Mesenchymal stem cell (in vitro differentiated cells and primary cell): ENCODE results near the gene CAAP1.
"Not testable (repeated sequence)": the region's sequence is repeated elsewhere in the genome, so short reads cannot be mapped to it uniquely, and the experiment has no call there.

Experiments
- DNase-seq: peaks from one replicate; pipeline ENCODE4 v3.0.0-alpha.2; 2013
- H2AFZ ChIP-seq: one replicate; pipeline ENCODE4 v1.6.1; 2013; ENCODE audit warnings: low read depth, mild to moderate bottlenecking, control low read depth, inconsistent platforms, low read length, moderate library complexity
- H2AK5ac ChIP-seq: 2 replicates; pipeline ENCODE4 v1.6.1; 2013; ENCODE audit warnings: low read length, moderate library complexity, mild to moderate bottlenecking, inconsistent platforms; ENCODE audit not compliant: severe bottlenecking
- H2BK120ac ChIP-seq: one replicate; pipeline ENCODE4 v1.6.1; 2013; ENCODE audit warnings: low read depth, mild to moderate bottlenecking, inconsistent platforms, low read length, moderate library complexity
- H2BK12ac ChIP-seq, 2 experiments: one replicate each; pipeline ENCODE4 v1.6.1; 2013; ENCODE audit warnings: inconsistent platforms in 2 of 2, low read length in 2 of 2, mild to moderate bottlenecking in 2 of 2, moderate library complexity in 2 of 2, control low read depth in 1 of 2
- H2BK15ac ChIP-seq: one replicate; pipeline ENCODE4 v1.6.1; 2013; ENCODE audit warnings: mild to moderate bottlenecking, low read depth, inconsistent platforms; ENCODE audit not compliant: poor library complexity, severe bottlenecking
- H2BK5ac ChIP-seq: 2 replicates; pipeline ENCODE4 v1.6.1; 2013; ENCODE audit warnings: low read depth, mild to moderate bottlenecking, low read length, control low read depth, inconsistent platforms; ENCODE audit not compliant: poor library complexity, severe bottlenecking
- H3K14ac ChIP-seq, 2 experiments: one replicate each; pipeline ENCODE4 v1.6.1; 2013; ENCODE audit warnings: inconsistent platforms in 2 of 2, low read length in 2 of 2, control low read depth in 1 of 2, mild to moderate bottlenecking in 1 of 2, moderate library complexity in 1 of 2
- H3K18ac ChIP-seq, 2 experiments: one replicate each; pipeline ENCODE4 v1.6.1; 2013; ENCODE audit warnings: inconsistent platforms in 2 of 2, low read length in 2 of 2, control low read depth in 1 of 2, low read depth in 1 of 2, mild to moderate bottlenecking in 1 of 2
- H3K23ac ChIP-seq, 2 experiments: one replicate each; pipeline ENCODE4 v1.6.1; 2013; ENCODE audit warnings: inconsistent platforms in 2 of 2, low read length in 2 of 2, mild to moderate bottlenecking in 2 of 2, moderate library complexity in 2 of 2, control low read depth in 1 of 2
- H3K27ac ChIP-seq: 2 replicates; pipeline ENCODE4 v1.5.1; 2013; ENCODE audit warnings: mild to moderate bottlenecking, moderate library complexity, low read length, control low read depth, inconsistent platforms; ENCODE audit not compliant: poor library complexity, severe bottlenecking
- H3K27me3 ChIP-seq, 2 experiments: 2 replicates each; pipeline versions ENCODE4 v1.6.1 to v1.7.0; 2013; ENCODE audit warnings: low read length in 2 of 2, mild to moderate bottlenecking in 2 of 2, moderate library complexity in 2 of 2, control low read depth in 1 of 2, inconsistent platforms in 1 of 2; ENCODE audit not compliant: control insufficient read depth in 1 of 2, insufficient read depth in 1 of 2
- H3K36me3 ChIP-seq, 2 experiments: 2 replicates each; pipeline versions ENCODE4 v1.6.1 to v1.7.0; 2013; ENCODE audit warnings: low read length in 2 of 2, control low read depth in 1 of 2, inconsistent platforms in 1 of 2, low read depth in 1 of 2, mild to moderate bottlenecking in 1 of 2; ENCODE audit not compliant: insufficient read depth in 2 of 2, control insufficient read depth in 1 of 2
- H3K4ac ChIP-seq, 2 experiments: one replicate each; pipeline ENCODE4 v1.6.1; 2013; ENCODE audit warnings: inconsistent platforms in 2 of 2, low read length in 2 of 2, mild to moderate bottlenecking in 2 of 2, moderate library complexity in 2 of 2, control low read depth in 1 of 2, low read depth in 1 of 2
- H3K4me1 ChIP-seq: 2 replicates; pipeline ENCODE4 v1.6.1; 2013; ENCODE audit warnings: low read depth, low read length, control low read depth; ENCODE audit not compliant: control insufficient read depth, insufficient read depth
- H3K4me2 ChIP-seq: 2 replicates; pipeline ENCODE4 v1.6.1; 2013; ENCODE audit warnings: low read length, mild to moderate bottlenecking, inconsistent platforms; ENCODE audit not compliant: poor library complexity, severe bottlenecking
- H3K4me3 ChIP-seq, 2 experiments: 2 replicates each; pipeline versions ENCODE4 v1.5.1 to v1.7.0; 2013; ENCODE audit warnings: low read length in 2 of 2, mild to moderate bottlenecking in 2 of 2, control low read depth in 1 of 2, low read depth in 1 of 2; ENCODE audit not compliant: insufficient read depth in 1 of 2
- H3K79me1 ChIP-seq: replicated peaks from 2 replicates; pipeline ENCODE4 v1.6.1; 2013; ENCODE audit warnings: mild to moderate bottlenecking, control low read depth, low read length, inconsistent platforms; ENCODE audit not compliant: poor library complexity, severe bottlenecking
- H3K9ac ChIP-seq: 2 replicates; pipeline ENCODE4 v1.7.0; 2013; ENCODE audit warnings: mild to moderate bottlenecking, low read length, moderate library complexity
- H3K9me3 ChIP-seq: 2 replicates; pipeline ENCODE4 v1.7.0; 2013; ENCODE audit warnings: mild to moderate bottlenecking, low read length; ENCODE audit not compliant: control insufficient read depth
- H4K8ac ChIP-seq: one replicate; pipeline ENCODE4 v1.6.1; 2013; ENCODE audit warnings: inconsistent platforms, mild to moderate bottlenecking, low read length, moderate library complexity
- H4K91ac ChIP-seq: one replicate; pipeline ENCODE4 v1.6.1; 2013; ENCODE audit warnings: mild to moderate bottlenecking, low read length, inconsistent platforms
- WGBS: methylation state at CpG from one replicate; pipeline ENCODE4 v1.1.7; 2013; ENCODE audit warnings: mixed read lengths; 5-methylcytosine and 5-hydroxymethylcytosine counted together

Gene CAAP1

GRCh38 chr9:26850995-26851394 is 41.6 kb downstream of the CAAP1 start:
- H3K4me2 ChIP-seq, result no peak overlapping the region
- H2BK12ac ChIP-seq, result no peak overlapping the region
- no peak overlapping the region for H3K9ac ChIP-seq
- no peak overlapping the region for H4K91ac ChIP-seq
- no peak for DNase-seq
- no peak overlapping the region for H3K14ac ChIP-seq
- no peak overlapping the region for H4K8ac ChIP-seq
- H3K18ac ChIP-seq, result no peak overlapping the region
- H3K4me3 ChIP-seq, result no peak overlapping the region
- H3K23ac ChIP-seq, result no peak overlapping the region
- no peaks in the 10 kb centered on the region for H3K27me3 ChIP-seq
- H2BK5ac ChIP-seq, result no peak overlapping the region
- H3K9me3 ChIP-seq, result peaks cover 2% of the 10 kb centered on the region
- H3K27ac ChIP-seq, result no peak overlapping the region
- peaks cover 0 to 38% of the 10 kb centered on the region in 2 experiments for H3K36me3 ChIP-seq
- WGBS, result 97% methylated on average over 1 of the region's 2 CpGs
- H2AFZ ChIP-seq, result no peak overlapping the region
- no peak overlapping the region for H3K4ac ChIP-seq
- H2BK15ac ChIP-seq, result no peak overlapping the region
- no peak overlapping the region for H2BK120ac ChIP-seq
- H3K79me1 ChIP-seq, result peaks cover 5% of the 10 kb centered on the region
- no peaks in the 10 kb centered on the region for H3K4me1 ChIP-seq
- no peak overlapping the region for H2AK5ac ChIP-seq

- Histone ChIP-seq H3K4ac (no peak overlapping the region), H2BK12ac (no peak overlapping the region), H3K4me1 (peaks cover 4% of the 10 kb centered on the region), H3K9ac (no peak overlapping the region), H2AK5ac (no peak overlapping the region), H3K9me3 (no peaks in the 10 kb centered on the region), H3K27ac (no peak overlapping the region), H3K4me2 (no peak overlapping the region), H3K36me3 (peaks cover 4 to 5% of the 10 kb centered on the region in 2 experiments), H2AFZ (no peak overlapping the region), H3K18ac (no peak overlapping the region), H4K91ac (no peak overlapping the region), H3K23ac (no peak overlapping the region), H3K4me3 (no peak overlapping the region), H3K27me3 (no peaks in the 10 kb centered on the region), H2BK120ac (no peak overlapping the region), H3K79me1 (no peaks in the 10 kb centered on the region), H2BK5ac (no peak overlapping the region), H3K14ac (no peak overlapping the region), H4K8ac (no peak overlapping the region), H2BK15ac (no peak overlapping the region)
- 48% methylated on average over 6 of the region's 6 CpGs for WGBS
- DNase-seq, result no peak
Observed at GRCh38 chr9:26833792-26834191, 58.8 kb downstream of the CAAP1 start.

GRCh38 chr9:26828391-26828955 is 64.1 kb downstream of the CAAP1 start:
- not testable (repeated sequence) for H2BK12ac ChIP-seq, H3K79me1 ChIP-seq, H3K4ac ChIP-seq, H3K23ac ChIP-seq, H3K4me1 ChIP-seq, DNase-seq, H4K8ac ChIP-seq, H2AK5ac ChIP-seq, H2BK15ac ChIP-seq, H2AFZ ChIP-seq, H3K36me3 ChIP-seq, H3K9me3 ChIP-seq, H3K27me3 ChIP-seq, H4K91ac ChIP-seq, H3K27ac ChIP-seq, H3K14ac ChIP-seq, H2BK120ac ChIP-seq, H2BK5ac ChIP-seq, H3K9ac ChIP-seq, H3K4me3 ChIP-seq, H3K4me2 ChIP-seq, H3K18ac ChIP-seq
- 99% methylated on average over 3 of the region's 4 CpGs for WGBS

GRCh38 chr9:26814799-26815198 is 77.8 kb downstream of the CAAP1 start:
- Histone ChIP-seq H3K4ac (no peak overlapping the region), H3K4me3 (no peak overlapping the region), H2BK12ac (no peak overlapping the region), H3K27ac (no peak overlapping the region), H3K4me1 (no peaks in the 10 kb centered on the region), H4K8ac (no peak overlapping the region), H4K91ac (no peak overlapping the region), H3K79me1 (no peaks in the 10 kb centered on the region), H3K23ac (no peak overlapping the region), H3K9ac (no peak overlapping the region), H3K36me3 (no peaks in the 10 kb centered on the region), H2BK5ac (no peak overlapping the region), H3K27me3 (no peaks in the 10 kb centered on the region), H3K14ac (no peak overlapping the region), H2BK120ac (no peak overlapping the region), H2AFZ (no peak overlapping the region), H2AK5ac (no peak overlapping the region), H3K4me2 (no peak overlapping the region), H3K18ac (no peak overlapping the region), H3K9me3 (peaks cover 15% of the 10 kb centered on the region), H2BK15ac (no peak overlapping the region)
- DNase-seq, result no peak
- no CpG with 5 or more reads among the region's 2 CpGs for WGBS
